C1 segment of cervical spinal cord (tissue), 14 donors: ENCODE data around the gene PSMD1.
"Not testable (repeated sequence)": the region's sequence is repeated elsewhere in the genome, so short reads cannot be mapped to it uniquely, and the experiment has no call there.

Experiments
- DNase-seq, 14 donors: peaks; one replicate each; lab custom pipeline; 2025; lab: John Stamatoyannopoulos, UW

Gene PSMD1

GRCh38 chr2:231184319-231184718 is 127.7 kb downstream of the PSMD1 start:
- DNase-seq: no peak

DNA sequence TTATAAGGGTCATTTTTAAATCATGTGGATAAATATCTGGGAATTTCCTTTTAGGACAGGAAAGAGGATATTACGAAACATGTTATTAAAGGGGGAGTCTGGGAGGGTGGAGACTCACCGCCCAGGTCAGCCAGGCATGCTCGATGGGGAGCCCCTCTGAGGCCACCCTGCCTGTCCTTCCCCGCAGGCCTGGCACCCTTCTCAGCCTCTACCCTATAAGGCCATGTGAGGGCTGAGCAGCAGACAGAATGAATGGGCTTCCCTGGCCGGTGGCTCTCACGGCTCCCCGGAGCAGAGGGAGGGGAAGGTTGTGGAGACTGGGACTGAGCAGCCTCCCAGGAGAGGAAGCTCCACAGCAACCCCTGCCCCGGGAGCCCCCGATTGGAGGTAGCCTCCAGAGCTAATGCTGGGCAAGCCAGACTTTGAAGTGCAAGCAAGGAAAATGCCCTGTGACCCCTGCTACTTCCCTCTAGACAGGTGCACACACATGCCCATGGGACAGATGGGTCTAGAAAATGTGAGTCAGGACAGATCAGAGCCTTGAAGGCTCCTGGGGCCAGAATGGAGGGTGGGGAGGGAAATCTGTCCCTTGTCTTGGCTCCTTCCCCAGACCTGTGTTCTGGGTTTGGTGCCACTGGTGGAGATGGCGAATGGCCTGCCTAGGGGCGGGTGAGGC is 128.5 kb downstream of the PSMD1 start:
- no peak for DNase-seq

- DNase-seq: no peak
Measured at GRCh38 chr2:231185886-231186285, 129.2 kb downstream of the PSMD1 start.

GRCh38 chr2:231186325-231186724 is 129.7 kb downstream of the PSMD1 start:
- no peak for DNase-seq

- DNase-seq: no peak
Measured at GRCh38 chr2:231187736-231188505, 131.3 kb downstream of the PSMD1 start.

GRCh38 chr2:231188506-231189170 is 132.0 kb downstream of the PSMD1 start:
- DNase-seq: no peak

GRCh38 chr2:231189171-231189530 is 132.5 kb downstream of the PSMD1 start:
- DNase-seq: no peak

GRCh38 chr2:231189571-231190495 is 133.2 kb downstream of the PSMD1 start:
- peak in 7 of 14 donors; percentile 36 to 74 (median 41) for DNase-seq

DNA sequence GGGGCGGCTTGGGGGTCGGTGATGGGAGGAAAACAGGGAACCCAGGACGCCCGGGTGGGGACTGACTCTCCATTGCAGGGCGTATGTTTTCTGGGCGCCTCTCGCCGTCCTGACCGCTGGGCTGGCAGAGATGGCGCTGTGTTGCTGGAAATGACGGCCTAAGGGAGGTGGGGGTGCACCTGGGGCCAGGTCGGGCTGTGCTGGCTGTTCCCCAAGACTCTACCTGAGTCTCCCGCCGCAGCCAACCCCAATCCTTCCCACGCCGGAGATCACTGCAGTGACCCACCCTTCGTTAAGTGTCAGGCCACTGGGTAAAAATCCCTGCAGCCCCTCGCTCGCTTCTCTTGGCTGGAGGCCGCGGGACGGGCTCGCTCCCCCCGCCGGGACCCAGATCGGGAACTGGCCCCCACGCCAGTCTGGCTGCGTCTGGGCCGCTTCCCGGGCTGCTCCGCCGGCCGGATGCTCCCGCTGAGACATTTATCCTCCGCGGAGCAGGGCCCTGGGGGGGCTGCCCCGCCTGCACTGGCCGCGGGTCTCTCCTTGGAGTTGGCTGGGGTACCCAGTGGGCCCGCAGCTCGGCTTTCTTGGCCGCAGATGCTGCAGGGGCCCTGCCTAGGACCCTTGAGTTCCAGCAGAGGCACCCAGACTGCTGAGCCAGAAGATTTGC is 134.0 kb downstream of the PSMD1 start:
- DNase-seq: peak in 10 of 14 donors; percentile 38 to 86 (median 58)

GRCh38 chr2:231191896-231192872 is 135.5 kb downstream of the PSMD1 start:
- DNase-seq: peak in 4 of 14 donors; percentile 4 to 26 (median 10)

- no peak for DNase-seq
Measured at GRCh38 chr2:231193216-231193615, 136.5 kb downstream of the PSMD1 start.

GRCh38 chr2:231196592-231196991 is 139.9 kb downstream of the PSMD1 start:
- no peak for DNase-seq

- DNase-seq: not testable (repeated sequence)
Measured at GRCh38 chr2:231197196-231197595, 140.5 kb downstream of the PSMD1 start.

- DNase-seq: no peak
Measured at GRCh38 chr2:231197706-231198290, 141.1 kb downstream of the PSMD1 start.

DNA sequence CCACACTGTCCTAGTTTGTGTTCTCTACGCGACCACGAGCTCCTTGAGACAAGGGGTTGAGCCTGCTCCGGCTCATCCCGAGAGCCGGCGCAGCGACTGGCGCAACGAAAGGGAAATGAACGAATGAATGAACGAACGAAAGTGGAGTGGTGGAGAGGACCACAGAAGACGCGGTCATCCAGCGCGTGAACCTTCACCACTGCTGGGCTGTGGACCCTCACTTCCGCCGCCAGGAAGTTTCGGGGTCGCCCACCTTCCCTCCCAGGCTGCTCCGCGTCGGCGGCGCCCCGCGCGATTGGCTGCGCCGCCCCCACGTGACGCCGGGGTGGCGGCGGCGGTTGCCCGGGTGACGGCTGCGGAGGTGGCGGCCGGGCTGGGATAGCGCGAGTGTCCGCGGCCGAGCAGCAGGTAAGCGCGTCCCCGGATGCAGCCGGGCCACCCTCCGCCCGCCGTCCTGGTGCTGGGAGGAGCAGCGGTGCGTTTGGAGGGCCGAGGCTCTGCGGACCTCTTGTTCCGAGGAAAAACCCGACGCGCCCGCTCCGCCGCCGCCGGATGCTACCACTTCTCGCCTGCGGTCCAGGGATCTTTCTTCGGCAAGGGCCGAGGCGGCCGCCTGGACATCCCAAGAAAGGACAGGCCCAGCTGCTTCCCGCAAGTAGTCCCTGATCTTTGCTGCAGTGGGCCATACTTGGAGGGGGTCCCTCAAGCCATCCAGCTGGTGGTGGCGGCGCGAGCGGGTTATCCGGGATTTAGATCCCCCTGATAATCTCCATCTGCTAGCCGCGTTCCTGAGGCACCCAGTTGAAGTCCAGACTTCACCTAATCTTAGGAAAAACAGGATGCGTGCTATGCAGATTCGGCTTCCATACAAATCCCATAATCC is 141.9 kb downstream of the PSMD1 start, which contains the start of gene ARMC9:
Gene ARMC9 (plus strand): TSS at position 341 of the 883 bp plus-strand sequence. CDS start 7,608 bp downstream, outside the sequence.
- peak in 13 of 14 donors; percentile 25 to 85 (median 53) for DNase-seq

DNA sequence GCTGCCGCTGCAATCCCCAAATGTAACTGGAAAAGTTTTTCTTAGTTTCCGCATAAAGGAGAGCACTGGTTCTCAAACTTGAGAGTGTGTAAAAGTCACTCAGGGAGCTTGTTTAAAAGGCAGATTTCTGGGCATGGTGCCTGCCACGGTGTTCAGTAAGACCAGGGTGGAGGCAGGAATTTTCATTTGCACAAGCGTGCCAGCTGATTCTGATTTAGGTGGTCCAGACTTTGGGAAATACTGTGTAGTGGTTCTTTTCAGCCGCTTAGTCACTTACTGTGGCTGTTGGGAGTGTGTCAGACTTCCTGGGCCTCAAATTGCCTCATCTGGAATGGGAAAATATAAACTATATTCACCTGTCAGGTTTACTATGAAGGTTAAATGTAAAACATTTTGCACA is 142.6 kb downstream of the PSMD1 start:
- DNase-seq: no peak

DNA sequence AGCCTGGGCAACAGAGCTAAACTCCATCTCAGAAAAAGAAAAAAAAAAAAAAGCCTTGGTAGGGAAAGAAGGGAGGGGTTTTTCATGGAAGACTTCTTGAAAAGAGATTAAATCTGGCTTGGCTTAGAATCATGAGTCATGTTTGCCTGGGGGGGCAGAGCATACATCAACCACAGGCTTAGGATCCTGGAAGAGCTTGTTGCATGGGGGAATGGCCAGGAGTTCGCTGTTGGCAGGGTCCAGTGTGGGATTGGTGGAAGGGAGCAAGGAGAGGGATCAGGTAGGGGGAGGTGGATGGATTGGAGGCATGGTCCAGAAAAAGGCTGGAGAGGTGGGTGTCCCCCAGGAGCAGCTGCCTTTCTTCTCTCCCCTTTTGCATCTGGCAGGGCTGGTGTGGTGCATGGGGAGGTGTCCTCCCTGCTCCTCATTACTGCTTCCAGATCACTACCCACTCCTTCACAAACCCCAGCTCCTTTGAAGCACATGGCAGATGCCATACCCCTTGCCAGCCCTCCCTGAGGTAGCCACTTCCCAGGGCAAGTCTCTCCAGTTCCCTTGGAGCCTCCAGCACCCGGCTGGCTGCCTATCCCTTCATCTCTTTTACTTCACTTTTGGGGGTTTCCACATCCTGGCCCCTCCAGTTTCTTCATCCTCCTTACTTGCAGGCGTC is 144.3 kb downstream of the PSMD1 start:
- no peak for DNase-seq

DNA sequence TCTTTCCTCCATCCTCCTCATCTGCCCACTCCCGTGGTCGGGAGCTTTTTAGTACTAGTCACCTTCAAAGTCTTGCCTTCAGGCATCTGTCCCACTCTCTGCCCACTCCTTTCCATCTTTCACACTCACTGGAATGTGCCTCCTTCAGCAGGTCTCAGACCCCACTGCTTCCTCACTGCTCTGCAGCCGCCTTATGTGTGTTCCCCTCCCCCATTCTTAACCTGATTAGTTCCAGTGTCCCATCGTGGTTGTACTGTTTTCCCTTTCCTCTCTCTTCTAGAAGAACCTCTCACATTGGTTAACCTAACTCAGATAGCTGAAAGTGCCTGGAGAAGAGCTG is 144.8 kb downstream of the PSMD1 start:
- DNase-seq: no peak
